Neural crest cell (in vitro differentiated cells): ENCODE data around the gene TEAD2. TPM values are rescaled to one million over a fixed set of nuclear protein-coding genes. Genes with fewer than 3 reads are reported as not detected.
"Not testable (repeated sequence)": the region's sequence is repeated elsewhere in the genome, so short reads cannot be mapped to it uniquely, and the experiment has no call there.

Experiments used
- DNase-seq: peaks from one replicate; pipeline ENCODE4 v3.0.0; 2021; ENCODE audit warnings: low read depth, mixed read lengths, low spot score
- H3K27ac Mint-ChIP-seq: one replicate; pipeline ENCODE4 v1.8.0; 2021; ENCODE audit warnings: mild to moderate bottlenecking, mixed read lengths; ENCODE audit not compliant: unreplicated experiment
- H3K27me3 Mint-ChIP-seq: 2 replicates; pipeline ENCODE4 v1.8.0; 2021; ENCODE audit warnings: low read depth, mild to moderate bottlenecking, mixed read lengths
- H3K36me3 Mint-ChIP-seq: 2 replicates; pipeline ENCODE4 v1.8.0; 2021; ENCODE audit warnings: low read depth, mild to moderate bottlenecking, mixed read lengths
- H3K4me1 Mint-ChIP-seq: 2 replicates; pipeline ENCODE4 v1.8.0; 2021; ENCODE audit warnings: mixed read lengths
- H3K4me3 Mint-ChIP-seq: one replicate; pipeline ENCODE4 v1.8.0; 2021; ENCODE audit warnings: mild to moderate bottlenecking, mixed read lengths
- H3K9me3 Mint-ChIP-seq: 2 replicates; pipeline ENCODE4 v1.8.0; 2021; ENCODE audit warnings: mixed read lengths
- total RNA-seq: library from RNA; stranded (reverse); gene quantifications from 2 replicates; pipeline ENCODE4 v1.2.1, GENCODE V29; 2021
- TF ChIP-seq, protein P1 (sequence below): fragments of 200-600 bp; sonication (generic); conservative IDR thresholded peaks from 2 replicates; pipeline ENCODE4 v1.5.0; 2021; ENCODE audit warnings: antibody characterized with exemption, mild to moderate bottlenecking

TEAD2 gene
- total RNA-seq, 1 donor from 2014 or later, result 164 TPM

DNA sequence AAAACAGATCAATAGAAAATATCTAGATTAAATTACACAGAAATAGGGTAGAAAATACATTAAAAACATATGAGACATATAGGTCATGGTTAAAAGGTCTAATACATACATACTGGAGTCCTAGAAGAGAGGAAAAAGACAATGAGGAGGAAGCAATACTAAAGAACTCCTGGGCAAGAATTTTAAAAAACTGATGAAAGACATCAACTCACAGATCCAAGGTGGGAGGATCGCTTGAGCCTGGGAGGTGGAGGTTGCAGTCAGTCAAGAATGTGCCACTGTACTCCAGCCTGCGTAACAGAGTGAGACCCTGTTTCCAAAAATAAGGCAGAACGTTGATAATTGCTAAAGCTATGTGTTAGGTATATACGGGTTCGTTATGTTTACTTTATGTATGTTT, 20.4 kb upstream of the TEAD2 start:
- no peak for DNase-seq
- no peak overlapping the region for H3K27ac Mint-ChIP-seq
- no peak overlapping the region for H3K4me3 Mint-ChIP-seq
- no peaks in the 10 kb centered on the region for H3K4me1 Mint-ChIP-seq
- no peaks in the 10 kb centered on the region for H3K27me3 Mint-ChIP-seq
- H3K9me3 Mint-ChIP-seq, result peaks cover 8% of the 10 kb centered on the region
- no peaks in the 10 kb centered on the region for H3K36me3 Mint-ChIP-seq
- TF ChIP-seq, protein P1, sequence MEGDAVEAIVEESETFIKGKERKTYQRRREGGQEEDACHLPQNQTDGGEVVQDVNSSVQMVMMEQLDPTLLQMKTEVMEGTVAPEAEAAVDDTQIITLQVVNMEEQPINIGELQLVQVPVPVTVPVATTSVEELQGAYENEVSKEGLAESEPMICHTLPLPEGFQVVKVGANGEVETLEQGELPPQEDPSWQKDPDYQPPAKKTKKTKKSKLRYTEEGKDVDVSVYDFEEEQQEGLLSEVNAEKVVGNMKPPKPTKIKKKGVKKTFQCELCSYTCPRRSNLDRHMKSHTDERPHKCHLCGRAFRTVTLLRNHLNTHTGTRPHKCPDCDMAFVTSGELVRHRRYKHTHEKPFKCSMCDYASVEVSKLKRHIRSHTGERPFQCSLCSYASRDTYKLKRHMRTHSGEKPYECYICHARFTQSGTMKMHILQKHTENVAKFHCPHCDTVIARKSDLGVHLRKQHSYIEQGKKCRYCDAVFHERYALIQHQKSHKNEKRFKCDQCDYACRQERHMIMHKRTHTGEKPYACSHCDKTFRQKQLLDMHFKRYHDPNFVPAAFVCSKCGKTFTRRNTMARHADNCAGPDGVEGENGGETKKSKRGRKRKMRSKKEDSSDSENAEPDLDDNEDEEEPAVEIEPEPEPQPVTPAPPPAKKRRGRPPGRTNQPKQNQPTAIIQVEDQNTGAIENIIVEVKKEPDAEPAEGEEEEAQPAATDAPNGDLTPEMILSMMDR, result no peak

DNA sequence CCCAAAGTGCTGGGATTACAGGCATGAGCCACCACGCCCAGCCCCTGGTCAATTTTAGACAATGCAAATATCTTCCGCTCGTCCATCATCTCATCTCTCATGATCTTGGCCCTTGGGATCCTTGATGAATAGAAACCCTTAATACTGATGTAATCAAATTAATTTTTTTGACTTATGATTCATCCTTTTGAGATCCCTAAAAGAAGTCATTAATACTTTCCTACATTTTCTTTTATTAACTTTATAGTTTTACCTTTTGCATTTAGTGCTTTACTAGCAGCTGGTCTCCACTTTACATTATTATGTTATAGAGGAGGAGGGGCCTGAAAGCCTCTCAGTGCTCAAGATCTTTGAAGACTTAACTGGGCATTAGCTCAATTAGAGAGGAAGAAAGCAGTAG, 18.2 kb upstream of the TEAD2 start:
- TF ChIP-seq, protein P1, result no peak
- DNase-seq, result no peak
- H3K4me1 Mint-ChIP-seq, result no peaks in the 10 kb centered on the region

DNA sequence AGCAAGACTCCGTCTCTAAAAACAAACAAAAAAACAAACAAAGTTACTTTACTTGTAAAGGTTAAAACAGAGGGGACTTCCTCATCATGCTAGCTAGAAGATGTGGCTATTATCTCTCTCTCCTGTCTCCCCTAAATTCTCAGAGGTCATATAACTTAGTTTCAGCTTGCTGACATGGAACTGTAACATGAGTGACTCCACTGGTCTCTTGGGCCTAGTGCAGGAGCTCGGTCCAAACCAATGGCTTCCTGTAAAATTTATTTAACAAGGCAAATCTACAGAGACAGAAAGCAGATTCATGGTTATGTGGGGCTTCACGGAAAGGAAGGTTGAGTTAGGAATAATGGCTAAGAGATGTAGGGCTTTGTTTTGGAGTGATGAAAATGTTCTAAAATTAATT, 16.3 kb upstream of the TEAD2 start:
- H3K9me3 Mint-ChIP-seq, result peaks cover 8% of the 10 kb centered on the region
- no peaks in the 10 kb centered on the region for H3K4me1 Mint-ChIP-seq
- H3K4me3 Mint-ChIP-seq, result no peak overlapping the region
- TF ChIP-seq, protein P1, result no peak
- H3K27ac Mint-ChIP-seq, result no peak overlapping the region
- peaks cover 5% of the 10 kb centered on the region for H3K27me3 Mint-ChIP-seq
- DNase-seq, result no peak
- H3K36me3 Mint-ChIP-seq, result no peaks in the 10 kb centered on the region

More for the DNA sequence above, 18.2 kb upstream of the TEAD2 start:
- Mint-ChIP-seq H3K4me3 (no peak overlapping the region), H3K9me3 (peaks cover 8% of the 10 kb centered on the region), H3K27ac (no peak overlapping the region), H3K27me3 (peaks cover 5% of the 10 kb centered on the region), H3K36me3 (no peaks in the 10 kb centered on the region)

DNA sequence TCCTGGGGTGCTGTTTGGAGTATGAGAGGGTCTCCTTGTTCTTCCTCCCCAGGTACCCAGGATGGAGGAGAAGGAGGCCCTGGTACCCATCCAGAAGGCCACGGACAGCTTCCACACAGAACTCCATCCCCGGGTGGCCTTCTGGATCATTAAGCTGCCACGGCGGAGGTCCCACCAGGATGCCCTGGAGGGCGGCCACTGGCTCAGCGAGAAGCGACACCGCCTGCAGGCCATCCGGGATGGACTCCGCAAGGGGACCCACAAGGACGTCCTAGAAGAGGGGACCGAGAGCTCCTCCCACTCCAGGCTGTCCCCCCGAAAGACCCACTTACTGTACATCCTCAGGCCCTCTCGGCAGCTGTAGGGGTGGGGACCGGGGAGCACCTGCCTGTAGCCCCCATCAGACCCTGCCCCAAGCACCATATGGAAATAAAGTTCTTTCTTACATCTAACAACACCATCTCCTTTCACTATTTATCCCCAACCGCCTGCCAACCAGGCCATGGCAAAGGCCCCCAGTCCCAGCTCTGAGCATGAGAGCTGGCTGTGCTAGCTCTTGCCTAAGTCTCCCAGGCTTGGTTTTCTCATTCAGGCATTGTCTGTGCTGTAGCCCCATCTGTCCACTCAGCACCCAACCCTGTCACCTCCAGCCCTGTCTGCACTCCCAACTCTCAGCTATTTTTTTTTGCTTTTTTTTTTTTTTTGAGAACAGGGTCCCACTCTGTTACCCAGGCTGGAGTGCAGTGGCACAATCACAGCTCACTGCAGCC, 12.6 kb upstream of the TEAD2 start:
- peaks cover 3% of the 10 kb centered on the region for H3K9me3 Mint-ChIP-seq
- TF ChIP-seq, protein P1, result no peak
- no peaks in the 10 kb centered on the region for H3K4me1 Mint-ChIP-seq
- H3K27ac Mint-ChIP-seq, result no peak overlapping the region
- no peak for DNase-seq
- peaks cover 5% of the 10 kb centered on the region for H3K27me3 Mint-ChIP-seq
- no peak overlapping the region for H3K4me3 Mint-ChIP-seq
- no peaks in the 10 kb centered on the region for H3K36me3 Mint-ChIP-seq

DNA sequence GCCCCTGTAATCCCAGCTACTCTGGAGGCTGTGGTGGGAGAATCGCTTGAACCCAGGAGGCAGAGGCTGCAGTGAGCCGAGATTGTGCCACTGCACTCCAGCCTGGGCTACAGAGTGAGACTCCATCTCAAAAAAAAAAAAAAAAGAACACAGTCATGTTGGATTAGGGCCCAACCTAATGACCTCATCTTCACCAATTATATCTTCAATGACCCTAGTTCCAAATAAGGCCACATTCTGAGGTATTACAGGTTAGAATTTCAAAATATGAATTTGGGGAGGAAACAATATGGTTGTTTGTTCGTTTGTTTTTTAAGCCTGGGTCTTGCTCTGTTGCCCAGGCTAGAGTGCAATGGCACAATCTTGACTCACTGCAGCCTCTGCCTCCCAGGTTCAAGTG, 11.0 kb upstream of the TEAD2 start:
- H3K4me1 Mint-ChIP-seq, DNase-seq: not testable (repeated sequence)

DNA sequence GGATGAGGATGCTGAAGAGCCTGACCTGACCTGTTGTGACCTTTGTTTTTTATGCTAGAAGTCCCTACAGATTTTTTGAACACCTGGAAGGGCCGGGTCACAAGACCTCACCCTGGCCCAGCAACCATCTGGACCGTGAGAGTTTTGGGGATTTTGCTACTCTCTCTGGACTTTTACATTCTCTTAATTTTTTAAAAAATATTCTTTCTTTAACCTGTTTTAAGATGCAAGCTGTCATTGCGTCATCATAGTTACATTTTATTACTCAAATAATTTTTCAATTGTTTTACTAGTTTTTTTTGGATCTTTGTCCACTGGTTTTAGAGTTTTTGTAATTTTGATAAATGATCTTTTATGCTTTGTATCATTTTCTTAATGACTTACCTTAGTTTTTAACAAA, 9.0 kb upstream of the TEAD2 start:
- Mint-ChIP-seq H3K27ac (no peak overlapping the region), H3K4me1 (no peaks in the 10 kb centered on the region), H3K4me3 (no peak overlapping the region), H3K27me3 (peaks cover 2% of the 10 kb centered on the region), H3K36me3 (no peaks in the 10 kb centered on the region), H3K9me3 (peaks cover 3% of the 10 kb centered on the region)
- TF ChIP-seq, protein P1, result no peak
- DNase-seq, result no peak

More for the DNA sequence above, 11.0 kb upstream of the TEAD2 start:
- not testable (repeated sequence) for H3K4me3 Mint-ChIP-seq, H3K36me3 Mint-ChIP-seq, H3K9me3 Mint-ChIP-seq, H3K27me3 Mint-ChIP-seq, H3K27ac Mint-ChIP-seq
